Adipocyte (in vitro differentiated cells): ENCODE data around the gene FOXI3.
"Not testable (repeated sequence)": the region's sequence is repeated elsewhere in the genome, so short reads cannot be mapped to it uniquely, and the experiment has no call there.

ENCODE experiments used
- DNase-seq: peaks from one replicate; pipeline ENCODE4 v3.0.0-alpha.2; 2015; ENCODE audit warnings: low read depth
- H3K27me3 ChIP-seq: replicated peaks from 2 replicates; pipeline ENCODE4 v1.7.0; 2013; ENCODE audit warnings: mild to moderate bottlenecking, low read length, moderate library complexity; ENCODE audit not compliant: control insufficient read depth, insufficient read depth
- H3K36me3 ChIP-seq: 2 replicates; pipeline ENCODE4 v1.7.0; 2013; ENCODE audit warnings: low read length, mild to moderate bottlenecking, moderate library complexity; ENCODE audit not compliant: control insufficient read depth, insufficient read depth, severe bottlenecking
- H3K4me1 ChIP-seq: 2 replicates; pipeline ENCODE4 v1.7.0; 2013; ENCODE audit warnings: mild to moderate bottlenecking, low read length, moderate library complexity; ENCODE audit not compliant: control insufficient read depth, insufficient read depth
- H3K4me3 ChIP-seq: 2 replicates; pipeline ENCODE4 v1.7.0; 2013; ENCODE audit warnings: mild to moderate bottlenecking, low read length, moderate library complexity
- H3K9ac ChIP-seq: 2 replicates; pipeline ENCODE4 v1.7.0; 2013; ENCODE audit warnings: mild to moderate bottlenecking, low read length, moderate library complexity
- H3K9me3 ChIP-seq: 2 replicates; pipeline ENCODE4 v1.7.0; 2013; ENCODE audit warnings: mild to moderate bottlenecking, low read length, moderate library complexity; ENCODE audit not compliant: control insufficient read depth

Gene FOXI3

GRCh38 chr2:88429929-88430328 lies 22.6 kb downstream of the FOXI3 start:
- no peaks in the 10 kb centered on the region for H3K36me3 ChIP-seq
- no peak for DNase-seq
- H3K9ac ChIP-seq, result no peak overlapping the region
- H3K4me1 ChIP-seq, result no peaks in the 10 kb centered on the region
- peaks cover 4% of the 10 kb centered on the region for H3K27me3 ChIP-seq
- H3K4me3 ChIP-seq, result no peak overlapping the region
- no peaks in the 10 kb centered on the region for H3K9me3 ChIP-seq

GRCh38 chr2:88423733-88424132 lies 28.8 kb downstream of the FOXI3 start:
- DNase-seq, result no peak
- Histone ChIP-seq H3K27me3 (peaks cover 4% of the 10 kb centered on the region), H3K4me3 (no peak overlapping the region), H3K9ac (no peak overlapping the region), H3K4me1 (no peaks in the 10 kb centered on the region), H3K36me3 (no peaks in the 10 kb centered on the region), H3K9me3 (no peaks in the 10 kb centered on the region)

DNA sequence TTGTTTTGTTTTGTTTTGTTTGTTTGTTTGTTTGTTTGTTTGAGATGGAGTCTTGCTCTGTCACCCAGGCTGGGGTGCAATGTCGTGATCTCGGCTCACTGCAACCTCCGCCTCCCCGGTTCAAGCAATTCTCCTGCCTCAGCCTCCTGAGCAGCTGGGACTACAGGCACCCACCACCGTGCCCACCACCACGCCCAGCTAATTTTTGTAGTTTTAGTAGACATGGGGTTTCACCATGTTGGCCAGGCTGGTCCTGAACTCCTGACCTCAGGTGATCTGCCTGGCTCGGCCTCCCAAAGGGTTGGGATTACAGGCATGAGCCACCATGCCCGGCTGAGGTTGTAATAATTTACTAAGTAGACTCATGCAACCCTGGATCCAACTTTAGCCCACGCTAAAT lies 33.4 kb downstream of the FOXI3 start:
- not testable (repeated sequence) for H3K9me3 ChIP-seq, H3K27me3 ChIP-seq, H3K9ac ChIP-seq, H3K4me3 ChIP-seq, DNase-seq, H3K36me3 ChIP-seq, H3K4me1 ChIP-seq

- no peak overlapping the region for H3K4me3 ChIP-seq
- no peak for DNase-seq
These were observed 36.4 kb downstream of the FOXI3 start for GRCh38 chr2:88416016-88416663.

DNA sequence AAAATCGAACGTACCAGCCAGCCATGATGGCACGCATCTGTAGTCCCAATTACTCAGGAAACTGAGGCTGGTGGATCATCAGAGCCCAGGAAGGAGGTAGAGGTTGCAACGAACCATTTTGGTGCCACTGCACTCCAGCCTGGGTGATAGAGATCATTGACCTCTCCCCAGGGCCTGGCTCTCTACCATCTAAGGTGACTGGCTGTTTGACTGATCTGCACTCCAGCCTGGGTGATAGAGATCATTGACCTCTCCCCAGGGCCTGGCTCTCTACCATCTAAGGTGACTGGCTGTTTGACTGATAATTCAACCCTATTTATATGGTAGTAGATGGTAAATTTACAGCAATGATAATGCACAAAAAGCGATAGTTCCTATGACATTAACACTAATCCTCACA lies 43.6 kb downstream of the FOXI3 start:
- H3K27me3 ChIP-seq, DNase-seq, H3K36me3 ChIP-seq, H3K9ac ChIP-seq, H3K9me3 ChIP-seq, H3K4me1 ChIP-seq, H3K4me3 ChIP-seq: not testable (repeated sequence)

More at GRCh38 chr2:88416016-88416663, 36.4 kb downstream of the FOXI3 start:
- no peaks in the 10 kb centered on the region for H3K4me1 ChIP-seq
- peaks cover 7% of the 10 kb centered on the region for H3K27me3 ChIP-seq
- H3K9ac ChIP-seq, result no peak overlapping the region
- H3K36me3 ChIP-seq, result no peaks in the 10 kb centered on the region
- no peaks in the 10 kb centered on the region for H3K9me3 ChIP-seq

DNA sequence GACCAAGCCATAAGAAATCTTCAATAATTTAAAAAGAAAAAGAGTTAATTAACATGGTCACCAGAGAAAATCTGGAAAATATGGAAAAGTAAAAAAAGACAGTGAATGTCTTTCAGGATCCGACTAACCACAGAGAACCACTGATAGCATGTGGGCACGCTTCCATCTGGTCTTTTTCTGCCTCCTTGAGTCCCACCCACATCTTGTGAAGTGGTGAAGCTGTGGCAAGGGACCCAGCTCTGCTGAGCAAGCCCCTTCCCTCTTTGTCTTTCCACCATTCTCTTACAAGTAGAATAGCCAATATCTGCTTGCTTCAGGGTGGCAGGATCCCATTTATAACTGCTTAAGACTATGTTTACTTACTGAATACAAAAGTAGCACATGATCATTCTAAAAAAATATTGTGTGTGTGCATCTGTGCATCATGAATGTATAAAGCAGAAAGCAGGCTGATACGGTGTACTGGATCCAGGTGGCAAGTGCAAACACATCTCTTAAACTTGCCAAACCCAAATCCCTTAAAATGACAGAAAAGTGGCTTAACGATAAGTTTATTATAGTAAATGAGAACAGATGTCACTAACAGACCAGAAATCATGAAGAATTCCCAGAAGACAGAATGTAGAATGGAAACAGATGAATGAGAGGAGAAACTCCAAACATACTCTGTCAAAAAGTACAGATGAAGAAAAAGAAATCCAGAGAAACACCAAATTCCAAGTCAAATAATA lies 52.3 kb downstream of the FOXI3 start:
- no peaks in the 10 kb centered on the region for H3K4me1 ChIP-seq
- peaks cover 13% of the 10 kb centered on the region for H3K27me3 ChIP-seq
- DNase-seq, result no peak
- no peaks in the 10 kb centered on the region for H3K36me3 ChIP-seq
- no peak overlapping the region for H3K9ac ChIP-seq
- peaks cover 2% of the 10 kb centered on the region for H3K9me3 ChIP-seq
- H3K4me3 ChIP-seq, result no peak overlapping the region

DNA sequence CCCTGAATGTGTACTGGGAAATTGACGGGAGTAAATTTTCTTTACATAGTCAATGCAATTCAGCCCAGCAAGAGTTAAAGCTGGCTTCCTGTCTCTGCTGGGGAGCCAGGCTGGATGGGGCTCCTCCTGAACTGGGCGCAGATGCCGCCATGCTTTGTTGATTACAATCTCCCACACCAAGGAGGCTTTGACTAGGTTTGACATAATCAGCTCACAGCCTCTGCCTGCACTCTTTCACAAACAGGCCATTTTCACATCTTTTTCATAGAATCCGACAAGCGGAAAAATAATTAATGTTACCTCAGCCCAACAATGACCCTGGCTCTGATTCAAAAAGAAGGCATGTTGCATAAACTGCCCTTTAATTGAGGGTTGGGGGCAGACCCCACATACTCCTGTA lies 54.3 kb downstream of the FOXI3 start:
- Histone ChIP-seq H3K36me3 (no peaks in the 10 kb centered on the region), H3K4me1 (no peaks in the 10 kb centered on the region), H3K4me3 (no peak overlapping the region), H3K9ac (no peak overlapping the region), H3K9me3 (peaks cover 2% of the 10 kb centered on the region), H3K27me3 (peaks cover 16% of the 10 kb centered on the region)
- DNase-seq, result no peak
